ENCODE results near the gene CD99L2. TPM values are rescaled to one million over a fixed set of nuclear protein-coding genes. Genes with fewer than 3 reads are reported as not detected.

CD99L2 gene
- total RNA-seq, 1 donor from 2014 or later, result 23.8 TPM

DNA sequence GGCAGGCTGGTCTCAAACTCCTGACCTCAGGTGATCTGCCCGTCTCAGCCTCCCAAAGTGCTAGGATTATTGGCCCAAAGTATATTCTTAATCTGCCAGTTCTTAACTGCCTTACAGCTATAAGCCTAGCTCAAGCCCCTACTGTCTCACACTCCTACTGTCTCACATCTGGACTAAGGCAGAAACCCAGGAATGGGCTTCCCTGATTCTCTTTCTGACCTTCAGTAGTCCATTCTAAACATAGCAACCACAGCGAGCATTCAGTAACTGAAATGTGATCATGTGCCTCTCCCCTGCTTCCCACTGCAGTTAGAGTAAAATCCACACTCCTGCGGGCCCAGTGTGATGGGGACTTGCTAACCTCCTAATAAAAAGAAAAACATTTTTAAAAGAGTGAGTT is 146.3 kb downstream of the CD99L2 start:
- no peaks in the 10 kb centered on the region for H3K9me3 ChIP-seq
- TF ChIP-seq, protein P1, sequence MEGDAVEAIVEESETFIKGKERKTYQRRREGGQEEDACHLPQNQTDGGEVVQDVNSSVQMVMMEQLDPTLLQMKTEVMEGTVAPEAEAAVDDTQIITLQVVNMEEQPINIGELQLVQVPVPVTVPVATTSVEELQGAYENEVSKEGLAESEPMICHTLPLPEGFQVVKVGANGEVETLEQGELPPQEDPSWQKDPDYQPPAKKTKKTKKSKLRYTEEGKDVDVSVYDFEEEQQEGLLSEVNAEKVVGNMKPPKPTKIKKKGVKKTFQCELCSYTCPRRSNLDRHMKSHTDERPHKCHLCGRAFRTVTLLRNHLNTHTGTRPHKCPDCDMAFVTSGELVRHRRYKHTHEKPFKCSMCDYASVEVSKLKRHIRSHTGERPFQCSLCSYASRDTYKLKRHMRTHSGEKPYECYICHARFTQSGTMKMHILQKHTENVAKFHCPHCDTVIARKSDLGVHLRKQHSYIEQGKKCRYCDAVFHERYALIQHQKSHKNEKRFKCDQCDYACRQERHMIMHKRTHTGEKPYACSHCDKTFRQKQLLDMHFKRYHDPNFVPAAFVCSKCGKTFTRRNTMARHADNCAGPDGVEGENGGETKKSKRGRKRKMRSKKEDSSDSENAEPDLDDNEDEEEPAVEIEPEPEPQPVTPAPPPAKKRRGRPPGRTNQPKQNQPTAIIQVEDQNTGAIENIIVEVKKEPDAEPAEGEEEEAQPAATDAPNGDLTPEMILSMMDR (IDR thresholded peaks at IDR 0.05), result no peak
- no peak for TF ChIP-seq POLR2A (IDR thresholded peaks at IDR 0.05)
- no peak for TF ChIP-seq POLR2AphosphoS5 (IDR thresholded peaks at IDR 0.05; ENCODE audit: insufficient read depth in 1 of 2, low read depth in 1 of 2)
- no peak overlapping the region for H3K27ac ChIP-seq
- DNase-seq (ENCODE audit: extremely low spot score in 2 of 2), result no peak
- H3K27me3 ChIP-seq, result no peaks in the 10 kb centered on the region
- intact Hi-C loops (cut with DNase I), result no loop called here
- H3K4me3 ChIP-seq, result no peak overlapping the region
- no peaks in the 10 kb centered on the region for H3K4me1 ChIP-seq
- H3K36me3 ChIP-seq, result peaks cover 0 to 6% of the 10 kb centered on the region in 2 donors

- Histone ChIP-seq H3K4me3 (no peak overlapping the region), H3K27me3 (no peaks in the 10 kb centered on the region), H3K27ac (no peak overlapping the region), H3K4me1 (no peaks in the 10 kb centered on the region), H3K36me3 (peaks cover 0 to 50% of the 10 kb centered on the region in 2 donors), H3K9me3 (no peaks in the 10 kb centered on the region)
- intact Hi-C loops (cut with DNase I), result no loop called here
- TF ChIP-seq POLR2AphosphoS5 (IDR thresholded peaks at IDR 0.05; ENCODE audit: insufficient read depth in 1 of 2, low read depth in 1 of 2), result no peak
- TF ChIP-seq, protein P1 (IDR thresholded peaks at IDR 0.05), result no peak
- TF ChIP-seq POLR2A (IDR thresholded peaks at IDR 0.05), result no peak
- no peak for DNase-seq (ENCODE audit: extremely low spot score in 2 of 2)
These were observed 162.0 kb downstream of the CD99L2 start for GRCh38 chrX:150736475-150736874.

- no peaks in the 10 kb centered on the region for H3K4me1 ChIP-seq
- intact Hi-C loops (cut with DNase I), result no loop called here
- H3K9me3 ChIP-seq, result no peaks in the 10 kb centered on the region
- no peak for DNase-seq (ENCODE audit: extremely low spot score in 2 of 2)
- H3K27me3 ChIP-seq, result no peaks in the 10 kb centered on the region
- H3K4me3 ChIP-seq, result no peak overlapping the region
- peaks cover 0 to 29% of the 10 kb centered on the region in 2 donors for H3K36me3 ChIP-seq
- no peak overlapping the region for H3K27ac ChIP-seq
- no peak for TF ChIP-seq POLR2A (IDR thresholded peaks at IDR 0.05)
- no peak for TF ChIP-seq POLR2AphosphoS5 (IDR thresholded peaks at IDR 0.05; ENCODE audit: insufficient read depth in 1 of 2, low read depth in 1 of 2)
- TF ChIP-seq, protein P1 (IDR thresholded peaks at IDR 0.05), result no peak
These were observed 166.7 kb downstream of the CD99L2 start for GRCh38 chrX:150731795-150732194.

DNA sequence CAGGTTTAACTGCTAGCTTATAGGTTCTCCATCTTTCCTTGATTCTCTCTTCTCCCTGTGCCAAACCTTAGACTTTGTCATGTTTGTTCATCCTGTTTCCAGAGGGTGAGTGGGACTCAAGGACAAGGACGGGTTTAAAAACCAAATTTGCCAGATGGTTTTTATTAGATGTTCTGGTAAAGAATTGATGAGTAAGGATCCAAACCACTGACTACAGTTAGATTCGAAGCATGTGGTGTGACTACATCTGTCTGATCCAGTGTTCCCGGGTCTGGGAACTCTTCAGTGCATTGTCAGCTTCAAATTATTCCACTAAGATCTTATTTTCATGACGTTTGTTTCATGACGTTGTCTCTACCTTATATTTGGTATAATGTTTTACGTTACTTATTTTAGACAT is 167.7 kb downstream of the CD99L2 start:
- no peaks in the 10 kb centered on the region for H3K4me1 ChIP-seq
- DNase-seq (ENCODE audit: extremely low spot score in 2 of 2), result no peak
- intact Hi-C loops (cut with DNase I), result no loop called here
- no peaks in the 10 kb centered on the region for H3K9me3 ChIP-seq
- TF ChIP-seq, protein P1 (IDR thresholded peaks at IDR 0.05), result no peak
- no peak for TF ChIP-seq POLR2AphosphoS5 (IDR thresholded peaks at IDR 0.05; ENCODE audit: insufficient read depth in 1 of 2, low read depth in 1 of 2)
- no peak for TF ChIP-seq POLR2A (IDR thresholded peaks at IDR 0.05)
- no peak overlapping the region for H3K27ac ChIP-seq
- peaks cover 0 to 24% of the 10 kb centered on the region in 2 donors for H3K36me3 ChIP-seq
- H3K4me3 ChIP-seq, result no peak overlapping the region
- no peaks in the 10 kb centered on the region for H3K27me3 ChIP-seq

DNA sequence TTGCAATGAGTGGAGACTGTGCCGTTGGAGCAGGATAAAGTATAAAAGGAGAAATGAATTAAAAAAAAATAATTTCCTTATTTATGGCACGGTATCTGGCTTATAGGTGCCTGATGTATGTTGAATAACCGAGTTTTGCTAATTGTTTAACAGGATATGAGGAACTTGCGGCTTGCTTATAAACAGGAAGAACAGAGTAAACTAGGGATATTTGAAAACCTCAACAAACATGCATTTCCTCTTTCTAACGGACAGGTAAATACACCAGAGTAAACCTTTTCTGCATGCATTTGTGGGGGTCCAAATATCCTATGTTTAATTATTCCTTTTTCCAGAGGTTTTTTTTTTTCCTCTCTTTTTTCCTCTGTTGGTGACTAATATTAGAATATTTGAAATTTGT is 168.5 kb downstream of the CD99L2 start:
- Histone ChIP-seq H3K4me3 (no peak overlapping the region), H3K4me1 (no peaks in the 10 kb centered on the region), H3K27ac (no peak overlapping the region), H3K36me3 (peaks cover 0 to 18% of the 10 kb centered on the region in 2 donors), H3K9me3 (no peaks in the 10 kb centered on the region), H3K27me3 (no peaks in the 10 kb centered on the region)
- intact Hi-C loops (cut with DNase I), result no loop called here
- no peak for DNase-seq (ENCODE audit: extremely low spot score in 2 of 2)
- TF ChIP-seq, protein P1 (IDR thresholded peaks at IDR 0.05), result no peak
- TF ChIP-seq POLR2AphosphoS5 (IDR thresholded peaks at IDR 0.05; ENCODE audit: insufficient read depth in 1 of 2, low read depth in 1 of 2), result no peak
- no peak for TF ChIP-seq POLR2A (IDR thresholded peaks at IDR 0.05)
